Activated T-cell treated with anti-CD3 and anti-CD28 coated beads, Interleukin-2, amount 50 U/mL, for 4 hours (primary cell): Measurements from ENCODE around the gene NAALAD2. TPM values are rescaled to one million over a fixed set of nuclear protein-coding genes. Genes with fewer than 3 reads are reported as not detected.
"Not testable (repeated sequence)": the region's sequence is repeated elsewhere in the genome, so short reads cannot be mapped to it uniquely, and the experiment has no call there.

Experiments
- ATAC-seq, 2 donors: fragments of 200-7000 bp; cut with Tn5 transposase; one replicate each; pipeline ENCODE4 v1.10.0; 2021
- DNase-seq: peaks from one replicate; pipeline ENCODE4 v3.0.0-alpha.2; 2020
- H3K27me3 Mint-ChIP-seq: one replicate; pipeline ENCODE4 v1.8.0; 2021; ENCODE audit warnings: low read depth, mixed read lengths
- H3K36me3 Mint-ChIP-seq: one replicate; pipeline ENCODE4 v1.8.0; 2022; ENCODE audit warnings: mixed read lengths; ENCODE audit not compliant: insufficient read depth
- H3K4me1 Mint-ChIP-seq: one replicate; pipeline ENCODE4 v1.8.0; 2021; ENCODE audit warnings: low read depth, mixed read lengths
- H3K4me3 Mint-ChIP-seq: one replicate; pipeline ENCODE4 v1.8.0; 2021; ENCODE audit warnings: mild to moderate bottlenecking, moderate library complexity, mixed read lengths
- H3K9me3 Mint-ChIP-seq: one replicate; pipeline ENCODE4 v1.8.0; 2021; ENCODE audit warnings: mixed read lengths
- total RNA-seq, 3 donors: library from RNA; stranded (reverse); gene quantifications; one replicate each; pipeline ENCODE4 v1.2.1, GENCODE V29; 2021

NAALAD2 gene
- total RNA-seq, 3 donors from 2014 or later: not detected

DNA sequence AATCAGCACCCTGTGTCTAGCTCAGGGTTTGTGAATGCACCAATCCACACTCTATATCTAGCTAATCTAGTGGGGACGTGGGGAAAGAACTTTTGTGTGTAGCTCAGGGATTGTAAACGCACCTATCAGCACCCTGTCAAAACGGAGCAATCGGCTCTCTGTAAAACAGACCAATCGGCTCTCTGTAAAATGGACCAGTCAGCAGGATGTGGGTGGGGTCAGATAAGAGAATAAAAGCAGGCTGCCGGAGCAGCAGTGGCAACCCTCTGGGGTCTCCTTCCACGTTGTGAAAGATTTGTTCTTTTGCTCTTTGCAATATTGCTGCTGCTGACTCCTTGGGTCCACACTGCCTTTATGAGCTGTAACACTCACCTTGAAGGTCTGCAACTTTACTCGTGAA is 33.2 kb downstream of the NAALAD2 start:
- not testable (repeated sequence) for H3K4me1 Mint-ChIP-seq, H3K36me3 Mint-ChIP-seq, H3K4me3 Mint-ChIP-seq, H3K9me3 Mint-ChIP-seq, H3K27me3 Mint-ChIP-seq, ATAC-seq, DNase-seq

DNA sequence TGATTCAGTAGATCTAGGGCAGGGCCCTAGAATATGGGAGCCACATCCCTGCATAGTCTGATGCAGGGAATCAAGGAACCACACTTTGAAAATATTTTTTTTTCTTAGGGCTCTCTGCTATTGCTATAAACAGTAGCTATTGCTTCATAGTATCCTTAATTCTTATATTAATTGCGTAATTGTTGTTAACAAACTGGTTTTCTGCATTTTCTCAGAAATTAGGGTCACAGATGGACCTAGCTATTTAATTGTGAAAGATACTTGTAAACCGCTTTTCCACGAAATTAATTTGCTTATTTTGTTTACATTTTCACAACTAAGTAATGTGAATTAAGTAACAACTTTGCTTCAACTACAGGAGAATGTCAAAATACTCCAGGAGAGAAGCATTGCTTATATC is 34.1 kb downstream of the NAALAD2 start:
- ATAC-seq: no peak
- Mint-ChIP-seq H3K27me3 (no peaks in the 10 kb centered on the region), H3K36me3 (no peaks in the 10 kb centered on the region), H3K9me3 (no peaks in the 10 kb centered on the region), H3K4me1 (no peaks in the 10 kb centered on the region), H3K4me3 (no peak overlapping the region)
- DNase-seq: no peak

DNA sequence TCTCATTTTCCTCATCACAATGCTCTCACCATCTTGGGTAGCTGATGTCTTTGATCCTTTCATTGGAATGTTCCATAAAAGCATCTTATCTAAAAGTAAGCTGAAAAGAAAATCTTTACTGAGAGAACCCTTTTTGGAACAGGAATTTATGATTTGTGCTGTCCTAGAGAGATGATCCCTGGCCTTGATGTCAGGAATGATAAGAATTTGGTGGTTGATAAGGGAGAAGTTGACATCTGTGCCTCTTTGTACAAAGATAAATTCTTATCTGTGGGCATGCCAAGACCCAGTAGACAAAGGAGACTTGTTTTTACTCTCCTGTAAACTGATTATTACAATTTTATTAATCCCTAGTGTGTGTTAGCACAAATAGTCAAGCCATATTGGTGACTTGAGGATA is 36.9 kb downstream of the NAALAD2 start:
- no peak overlapping the region for H3K4me3 Mint-ChIP-seq
- H3K27me3 Mint-ChIP-seq: peaks cover 3% of the 10 kb centered on the region
- DNase-seq: no peak
- ATAC-seq: no peak
- H3K9me3 Mint-ChIP-seq: no peaks in the 10 kb centered on the region
- H3K36me3 Mint-ChIP-seq: no peaks in the 10 kb centered on the region
- no peaks in the 10 kb centered on the region for H3K4me1 Mint-ChIP-seq

DNA sequence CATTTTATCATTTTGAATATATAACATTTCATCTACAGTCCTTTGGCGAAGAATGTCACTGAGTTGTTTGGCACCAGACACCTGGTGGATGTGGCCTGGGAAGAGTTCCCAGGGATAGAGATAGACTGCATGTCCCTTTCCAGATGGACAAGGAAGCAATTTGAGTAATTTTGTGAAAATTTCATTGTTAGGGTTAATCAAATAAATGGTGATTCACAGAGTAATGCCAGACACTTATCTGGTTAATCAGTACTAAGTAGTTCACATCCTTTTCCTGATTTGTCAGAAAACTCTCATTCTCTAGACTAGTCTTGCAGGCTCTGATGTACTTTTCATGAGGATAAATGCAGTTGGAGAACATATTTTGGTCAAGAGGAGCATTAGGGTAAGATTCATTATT is 41.6 kb downstream of the NAALAD2 start:
- H3K4me1 Mint-ChIP-seq: no peaks in the 10 kb centered on the region
- H3K9me3 Mint-ChIP-seq: no peaks in the 10 kb centered on the region
- ATAC-seq (no peak), DNase-seq (no peak)
- H3K4me3 Mint-ChIP-seq: no peak overlapping the region
- no peaks in the 10 kb centered on the region for H3K36me3 Mint-ChIP-seq
- H3K27me3 Mint-ChIP-seq: peaks cover 3% of the 10 kb centered on the region

DNA sequence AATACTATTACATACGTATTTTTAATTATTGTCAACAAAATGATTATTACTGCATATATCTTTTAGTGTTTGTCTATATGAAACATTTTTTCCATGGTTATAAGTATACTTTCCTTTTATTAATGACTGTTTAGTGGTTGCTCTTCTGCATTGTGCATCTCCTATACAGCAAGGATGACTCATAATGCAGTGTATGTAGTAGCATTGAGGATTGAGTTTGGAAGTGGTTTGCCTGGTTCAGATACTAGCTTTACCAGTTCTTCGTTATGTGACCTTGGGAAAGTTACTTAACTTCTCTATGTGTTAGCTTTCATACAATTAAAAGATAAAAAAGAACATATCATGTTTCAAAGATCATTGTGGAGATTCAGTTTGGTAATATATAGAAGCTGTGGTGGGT is 44.3 kb downstream of the NAALAD2 start:
- DNase-seq (no peak), ATAC-seq (no peak)
- Mint-ChIP-seq H3K4me1 (no peaks in the 10 kb centered on the region), H3K36me3 (no peaks in the 10 kb centered on the region), H3K9me3 (no peaks in the 10 kb centered on the region), H3K4me3 (no peak overlapping the region), H3K27me3 (peaks cover 2% of the 10 kb centered on the region)

DNA sequence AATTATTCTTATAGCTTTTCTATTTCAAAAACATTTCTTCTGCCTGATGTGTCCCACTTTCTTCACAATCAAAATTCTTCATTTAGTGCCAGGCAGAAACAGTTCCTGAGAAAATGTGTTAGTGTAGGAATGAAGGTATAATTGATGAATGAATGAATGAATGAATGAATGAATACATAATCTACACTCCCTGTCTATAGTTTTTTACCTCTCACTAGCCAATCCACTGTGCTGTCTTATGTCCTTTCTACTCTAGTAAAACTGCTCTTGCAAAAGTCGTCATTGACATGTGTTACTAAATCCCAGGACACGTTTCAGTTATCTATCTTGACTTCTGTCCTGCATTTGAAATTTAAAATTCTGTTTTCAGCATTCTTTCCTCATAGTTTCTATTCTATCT is 45.5 kb downstream of the NAALAD2 start:
- Mint-ChIP-seq H3K27me3 (no peaks in the 10 kb centered on the region), H3K36me3 (no peaks in the 10 kb centered on the region), H3K4me1 (no peaks in the 10 kb centered on the region), H3K4me3 (no peak overlapping the region), H3K9me3 (no peaks in the 10 kb centered on the region)
- DNase-seq (no peak), ATAC-seq (no peak)

DNA sequence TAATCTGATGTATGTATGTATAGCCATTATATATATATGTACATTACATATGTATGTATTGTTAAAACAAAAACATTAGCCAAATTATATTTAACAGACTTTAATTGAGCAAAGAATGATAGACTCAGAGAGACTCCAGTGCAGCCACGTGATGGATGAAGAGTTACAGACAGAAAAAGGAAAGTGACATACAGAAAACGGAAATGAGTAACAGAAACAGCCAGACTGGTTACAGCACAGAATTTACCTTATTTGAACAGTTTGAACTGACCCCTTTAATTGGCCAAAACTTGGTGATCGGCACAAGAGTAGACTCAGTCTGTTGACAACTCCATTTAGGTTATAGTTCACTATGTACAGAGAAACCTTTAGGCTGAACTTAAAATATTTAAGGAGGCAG is 53.4 kb downstream of the NAALAD2 start:
- ATAC-seq (no peak), DNase-seq (no peak)
- Mint-ChIP-seq H3K9me3 (no peaks in the 10 kb centered on the region), H3K36me3 (peaks cover 8% of the 10 kb centered on the region), H3K4me1 (no peaks in the 10 kb centered on the region), H3K27me3 (no peaks in the 10 kb centered on the region), H3K4me3 (no peak overlapping the region)

DNA sequence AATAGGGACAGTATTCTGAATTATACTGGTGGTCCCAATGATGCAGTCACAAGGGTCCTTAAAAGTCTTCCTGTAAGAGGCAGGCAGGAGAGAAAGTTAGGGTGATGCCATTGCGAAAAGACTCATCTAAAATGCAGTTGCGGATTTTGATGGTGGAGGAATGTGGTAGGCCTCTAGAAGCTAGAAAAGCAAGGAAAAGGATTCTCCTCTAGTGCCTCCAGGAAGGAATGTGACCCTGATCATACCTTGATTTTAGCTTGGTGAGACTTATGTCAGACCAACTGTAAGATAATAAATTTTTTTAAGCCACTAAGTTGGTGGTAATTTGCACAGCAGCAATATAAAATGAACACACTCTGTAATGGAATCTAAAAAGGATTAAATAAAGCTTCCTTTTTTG is 54.5 kb downstream of the NAALAD2 start:
- Mint-ChIP-seq H3K9me3 (no peaks in the 10 kb centered on the region), H3K36me3 (peaks cover 8% of the 10 kb centered on the region), H3K4me1 (no peaks in the 10 kb centered on the region), H3K27me3 (no peaks in the 10 kb centered on the region), H3K4me3 (no peak overlapping the region)
- no peak for ATAC-seq
- no peak for DNase-seq

DNA sequence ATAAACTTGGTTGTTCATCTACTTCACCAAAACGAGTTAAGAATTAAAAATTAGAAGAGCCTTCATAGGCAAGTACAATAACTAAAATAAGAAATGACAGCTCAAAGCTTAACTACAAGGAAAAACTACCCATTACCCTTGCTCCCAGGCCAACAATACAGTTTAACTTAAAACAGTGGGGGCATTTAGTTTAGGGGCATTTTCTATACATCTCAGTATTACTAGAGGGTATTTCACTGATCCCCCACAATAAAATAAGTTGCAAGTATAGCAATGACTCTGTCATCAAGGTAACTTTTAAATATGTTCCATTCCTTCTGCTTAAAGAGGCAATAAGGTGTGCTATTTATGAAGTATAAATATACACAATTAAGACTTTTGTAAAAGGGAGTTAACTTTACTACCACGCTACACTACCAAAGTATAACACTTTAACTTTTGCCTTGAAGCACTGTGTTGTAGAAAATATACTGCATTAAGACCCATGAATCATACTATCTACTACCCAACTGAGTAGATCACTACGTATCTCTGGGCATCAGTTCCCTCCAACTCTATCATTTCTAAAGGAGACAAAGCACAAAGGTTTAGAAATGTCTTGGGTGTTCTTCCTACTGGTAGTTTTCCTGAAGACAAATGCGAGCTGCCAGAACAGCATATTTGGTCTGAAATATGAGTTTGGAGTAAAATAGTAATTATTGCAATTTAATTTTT is 58.6 kb downstream of the NAALAD2 start:
- DNase-seq (no peak), ATAC-seq (no peak)
- Mint-ChIP-seq H3K4me3 (no peak overlapping the region), H3K4me1 (peaks cover 2% of the 10 kb centered on the region), H3K27me3 (no peaks in the 10 kb centered on the region), H3K36me3 (peaks cover 18% of the 10 kb centered on the region), H3K9me3 (no peaks in the 10 kb centered on the region)

DNA sequence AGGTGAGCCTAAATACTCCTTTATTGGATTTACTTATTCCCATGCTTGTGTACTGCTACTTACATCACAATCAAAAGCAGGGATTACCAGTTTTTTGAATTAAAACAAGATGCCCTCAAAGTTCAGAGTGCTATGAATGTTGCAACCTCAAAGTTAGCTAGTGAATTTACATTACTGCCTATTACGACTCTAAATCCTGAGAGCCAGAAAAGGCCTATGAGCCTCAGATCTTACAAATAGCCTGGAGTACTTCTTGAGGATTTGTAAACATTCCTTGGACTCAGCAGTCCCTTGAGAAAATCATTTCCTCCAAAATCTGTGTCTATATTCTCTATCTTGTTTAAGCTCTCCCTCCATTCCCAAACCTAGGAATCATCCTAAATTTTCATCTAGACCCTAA is 62.9 kb downstream of the NAALAD2 start:
- no peak for ATAC-seq

DNA sequence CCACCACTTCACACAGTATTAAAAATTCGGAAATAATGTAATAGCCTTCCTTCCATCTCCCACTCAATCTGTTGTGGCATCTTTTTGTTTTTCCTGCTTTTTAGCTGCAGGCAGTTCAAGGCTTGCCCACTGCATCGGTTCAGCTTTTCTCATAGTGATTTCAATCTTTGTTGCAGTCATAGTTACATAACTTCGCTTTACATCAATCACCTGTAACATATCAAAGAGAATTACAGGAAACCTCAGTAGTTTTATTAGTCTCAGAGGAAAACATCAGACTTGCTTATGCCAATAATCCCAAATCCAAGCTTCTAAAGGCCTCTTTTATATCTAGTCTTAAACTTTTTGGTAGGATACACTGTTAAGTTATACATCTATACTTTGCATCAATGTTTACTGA is 67.9 kb downstream of the NAALAD2 start:
- H3K27me3 Mint-ChIP-seq: no peaks in the 10 kb centered on the region
- DNase-seq: no peak

More for the DNA sequence above, 62.9 kb downstream of the NAALAD2 start:
- peaks cover 6% of the 10 kb centered on the region for H3K4me1 Mint-ChIP-seq
- H3K4me3 Mint-ChIP-seq: no peak overlapping the region
- H3K27me3 Mint-ChIP-seq: no peaks in the 10 kb centered on the region
- no peaks in the 10 kb centered on the region for H3K9me3 Mint-ChIP-seq
- H3K36me3 Mint-ChIP-seq: peaks cover 29% of the 10 kb centered on the region
- DNase-seq: no peak

DNA sequence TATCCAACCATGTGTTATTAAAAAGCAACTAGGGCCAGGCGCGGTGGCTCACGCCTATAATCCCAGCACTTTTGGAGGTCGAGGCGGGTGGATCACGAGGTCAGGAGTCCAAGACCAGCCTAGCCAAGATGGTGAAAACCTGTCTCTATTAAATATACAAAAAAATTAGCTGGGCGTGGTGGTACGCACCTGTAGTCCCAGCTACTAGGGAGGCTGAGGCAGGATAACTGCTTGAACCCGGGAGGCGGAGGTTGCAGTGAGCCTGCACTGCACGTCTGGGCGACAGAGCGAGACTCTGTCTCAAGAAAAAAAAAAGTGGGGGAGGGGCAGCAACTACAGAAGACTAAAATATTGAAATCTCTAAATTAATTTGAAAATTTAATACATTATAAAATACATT is 69.9 kb downstream of the NAALAD2 start:
- DNase-seq (no peak), ATAC-seq (no peak)
- Mint-ChIP-seq H3K4me3 (no peak overlapping the region), H3K4me1 (peaks cover 15% of the 10 kb centered on the region), H3K27me3 (no peaks in the 10 kb centered on the region), H3K36me3 (peaks cover 38% of the 10 kb centered on the region), H3K9me3 (no peaks in the 10 kb centered on the region)

More for the DNA sequence above, 67.9 kb downstream of the NAALAD2 start:
- Mint-ChIP-seq H3K4me1 (peaks cover 13% of the 10 kb centered on the region), H3K4me3 (no peak overlapping the region), H3K9me3 (no peaks in the 10 kb centered on the region), H3K36me3 (peaks cover 45% of the 10 kb centered on the region)
- ATAC-seq: no peak

DNA sequence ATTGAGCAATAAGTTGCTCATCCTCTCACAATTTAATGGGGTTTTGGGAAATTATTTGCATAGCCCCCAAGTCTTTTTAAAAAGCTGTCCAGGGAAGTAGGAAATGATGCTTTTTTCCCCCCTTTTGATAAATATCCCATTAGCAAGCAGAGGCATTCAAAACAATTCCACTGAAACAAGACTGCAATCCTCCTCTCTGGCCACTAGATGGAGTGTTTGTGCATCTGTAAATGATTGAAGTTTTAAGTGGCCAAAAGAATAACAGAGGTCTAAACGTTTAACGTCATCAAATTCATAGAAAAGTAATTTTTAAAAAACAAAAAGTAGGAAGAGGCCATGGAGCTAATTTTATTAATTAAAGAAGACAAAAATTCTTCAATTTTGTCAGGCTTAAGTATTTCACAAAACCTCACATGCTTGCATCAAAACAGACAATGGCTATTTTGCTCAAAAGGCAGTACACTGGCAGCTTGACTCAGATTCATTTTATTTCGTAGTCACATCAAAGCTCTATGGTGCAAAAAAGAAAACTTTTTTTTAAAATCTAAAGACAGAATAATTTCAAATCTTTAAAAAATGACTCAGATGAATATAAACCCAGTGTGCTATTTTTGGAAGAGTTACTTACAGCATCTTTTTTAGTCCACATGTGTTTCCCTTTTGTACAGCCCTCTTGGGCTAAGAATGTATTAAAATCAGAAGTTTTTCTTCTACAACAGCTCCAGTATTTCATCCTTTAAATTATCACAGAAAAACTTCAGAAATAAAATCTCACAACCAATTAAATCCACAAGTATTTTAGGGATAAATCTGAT is 70.6 kb downstream of the NAALAD2 start:
- Mint-ChIP-seq H3K9me3 (no peaks in the 10 kb centered on the region), H3K4me3 (no peak overlapping the region), H3K27me3 (no peaks in the 10 kb centered on the region), H3K36me3 (peaks cover 44% of the 10 kb centered on the region), H3K4me1 (peaks cover 18% of the 10 kb centered on the region)
- ATAC-seq (no peak), DNase-seq (no peak)

DNA sequence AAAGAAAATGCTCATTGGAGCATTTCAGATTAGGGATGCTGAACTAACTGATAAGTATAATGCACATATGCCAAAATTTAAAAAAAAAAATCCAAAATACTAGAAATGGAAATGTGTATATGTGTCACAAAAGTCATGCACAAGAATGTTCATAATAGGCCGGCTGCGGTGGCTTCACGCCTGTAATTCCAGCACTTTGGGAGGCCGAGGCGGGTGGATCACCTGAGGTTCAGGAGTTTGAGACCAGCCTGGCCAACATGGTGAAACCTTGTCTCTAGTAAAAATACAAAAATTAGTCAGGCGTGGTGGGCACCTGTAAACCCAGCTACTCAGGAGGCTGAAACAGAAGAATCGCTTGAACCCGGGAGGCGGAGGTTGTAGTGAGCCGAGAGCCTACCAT is 73.5 kb downstream of the NAALAD2 start:
- H3K9me3 Mint-ChIP-seq, H3K27me3 Mint-ChIP-seq, H3K4me3 Mint-ChIP-seq, DNase-seq, ATAC-seq: not testable (repeated sequence)
- Mint-ChIP-seq H3K36me3 (peaks cover 35% of the 10 kb centered on the region), H3K4me1 (peaks cover 10% of the 10 kb centered on the region)

DNA sequence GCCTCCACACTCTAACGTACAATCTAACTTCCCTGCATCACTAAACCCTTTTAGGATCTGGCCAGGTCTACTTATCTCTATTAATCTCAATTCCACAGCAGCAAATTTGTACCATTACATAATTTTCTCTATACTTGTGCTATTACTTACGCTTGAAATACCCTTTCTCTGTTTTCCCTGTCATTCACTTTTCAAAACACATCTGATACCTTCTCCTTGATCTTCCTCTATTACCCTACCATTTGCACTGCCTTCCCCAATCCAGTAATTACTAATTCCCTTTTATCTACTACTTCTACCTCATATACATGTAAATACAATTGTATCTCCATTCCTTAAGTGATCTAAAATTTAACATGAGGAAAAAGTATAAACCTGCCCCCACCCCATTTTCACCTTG is 74.4 kb downstream of the NAALAD2 start:
- DNase-seq (no peak), ATAC-seq (no peak)
- no peaks in the 10 kb centered on the region for H3K27me3 Mint-ChIP-seq
- H3K4me3 Mint-ChIP-seq: no peak overlapping the region
- H3K4me1 Mint-ChIP-seq: peaks cover 14% of the 10 kb centered on the region
- peaks cover 39% of the 10 kb centered on the region for H3K36me3 Mint-ChIP-seq
- H3K9me3 Mint-ChIP-seq: no peaks in the 10 kb centered on the region
